Natural killer cell (primary cell): ENCODE data around the gene NPW. TPM values are rescaled to one million over a fixed set of nuclear protein-coding genes. Genes with fewer than 3 reads are reported as not detected.

Source experiments
- ATAC-seq, 3 donors: fragments of 150-1000 bp in 2 of 3; fragments of 200-7000 bp in 1 of 3; cut with Tn5 transposase; 1 replicate in 1 of 3; 2 replicates in 2 of 3; pipeline ENCODE4 v1.10.0; 2021; ENCODE audit warnings: mild to moderate bottlenecking in 2 of 3, moderate library complexity in 2 of 3
- DNase-seq, 2 donors: peaks; one replicate each; pipeline versions ENCODE4 v3.0.0 to v3.0.0-alpha.2; 2013 to 2021; ENCODE audit warnings: mixed read lengths in 1 of 2
- H3K27ac ChIP-seq: one replicate; pipeline ENCODE4 v1.5.1; 2013; ENCODE audit warnings: mild to moderate bottlenecking, low read length
- H3K27me3 ChIP-seq: one replicate; pipeline ENCODE4 v1.6.1; 2013; ENCODE audit warnings: low read length; ENCODE audit not compliant: control insufficient read depth, insufficient read depth
- H3K36me3 ChIP-seq: one replicate; pipeline ENCODE4 v1.6.1; 2013; ENCODE audit warnings: low read length; ENCODE audit not compliant: control insufficient read depth, insufficient read depth
- H3K4me1 ChIP-seq: one replicate; pipeline ENCODE4 v1.6.1; 2013; ENCODE audit warnings: low read length; ENCODE audit not compliant: control insufficient read depth, insufficient read depth
- H3K4me3 ChIP-seq: one replicate; pipeline ENCODE4 v1.5.1; 2013; ENCODE audit warnings: low read length
- H3K9me3 ChIP-seq: one replicate; pipeline ENCODE4 v1.6.1; 2013; ENCODE audit warnings: low read length; ENCODE audit not compliant: control insufficient read depth, insufficient read depth
- H3K27ac Mint-ChIP-seq, 2 donors: one replicate each; pipeline ENCODE4 v1.8.0; 2022; ENCODE audit warnings: mild to moderate bottlenecking in 2 of 2, mixed read lengths in 2 of 2, moderate library complexity in 1 of 2
- H3K27me3 Mint-ChIP-seq, 2 donors: one replicate each; pipeline ENCODE4 v1.8.0; 2022; ENCODE audit warnings: low read depth in 2 of 2, mixed read lengths in 2 of 2
- H3K36me3 Mint-ChIP-seq: one replicate; pipeline ENCODE4 v1.8.0; 2022; ENCODE audit warnings: mixed read lengths
- H3K4me1 Mint-ChIP-seq, 2 donors: one replicate each; pipeline ENCODE4 v1.8.0; 2022; ENCODE audit warnings: mixed read lengths in 2 of 2
- H3K4me3 Mint-ChIP-seq: one replicate; pipeline ENCODE4 v1.8.0; 2022; ENCODE audit warnings: mild to moderate bottlenecking, moderate library complexity, mixed read lengths
- H3K9me3 Mint-ChIP-seq, 2 donors: one replicate each; pipeline ENCODE4 v1.8.0; 2022; ENCODE audit warnings: mixed read lengths in 2 of 2
- CTCF ChIP-seq: fragments of 200-600 bp; IDR thresholded peaks from one replicate; pipeline ENCODE4 v1.8.0; 2022; ENCODE audit warnings: antibody characterized with exemption
- WGBS: methylation state at CpG from one replicate; pipeline ENCODE4 v1.1.7; 2013; ENCODE audit warnings: missing lambda C conversion rate; ENCODE audit not compliant: insufficient coverage; 5-methylcytosine and 5-hydroxymethylcytosine counted together
- intact Hi-C: fragments of 100-400 bp; cut with micrococcal nuclease; formaldehyde crosslinking; loops from one replicate; pipeline ENCODE4 v1.14.2; 2022
- total RNA-seq, 4 donors: library from RNA; stranded (reverse); fragments of 120-200 nt in 1 of 4; gene quantifications; one replicate each; pipeline versions ENCODE4 v1.2.3 to v1.2.4, GENCODE V29; 2013 to 2022

NPW gene
- total RNA-seq, 3 donors from 2014 or later (not counting 1 experiment from before 2014, with no cell fraction given) = 0.80 TPM; not detected in 2

DNA sequence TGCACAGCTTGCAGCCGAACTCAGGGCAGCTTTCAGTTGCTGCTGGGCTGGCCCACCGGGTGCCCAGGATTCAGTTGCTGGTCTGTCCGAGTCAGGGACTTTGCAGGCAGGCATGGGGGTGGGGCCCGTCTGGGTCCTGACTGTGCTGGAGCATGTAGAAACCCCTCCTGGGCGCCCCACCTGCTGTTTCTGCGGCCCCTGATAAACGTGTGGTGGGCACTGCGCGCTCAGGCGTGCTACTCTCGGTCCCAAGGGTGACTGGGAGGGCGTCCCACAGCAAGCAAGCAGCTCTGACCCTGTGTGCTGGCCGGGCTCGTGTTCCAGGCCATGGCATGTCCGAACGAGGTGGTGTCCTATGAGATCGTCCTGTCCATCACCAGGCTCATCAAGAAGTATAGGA, 40.8 kb downstream of the NPW start:
- no peak overlapping the region for H3K4me3 ChIP-seq
- H3K27ac ChIP-seq = no peak overlapping the region
- no peak overlapping the region for H3K4me3 Mint-ChIP-seq
- H3K9me3 ChIP-seq = no peaks in the 10 kb centered on the region
- intact Hi-C loops = no loop called here
- ATAC-seq = no peak
- no peak overlapping the region for H3K27ac Mint-ChIP-seq
- 95% methylated on average over 17 of the region's 17 CpGs for WGBS
- no peak for TF ChIP-seq CTCF
- no peaks in the 10 kb centered on the region for H3K9me3 Mint-ChIP-seq
- no peak for DNase-seq
- H3K4me1 Mint-ChIP-seq = peaks cover 0 to 6% of the 10 kb centered on the region in 2 donors
- H3K4me1 ChIP-seq = peaks cover 2% of the 10 kb centered on the region
- no peaks in the 10 kb centered on the region for H3K27me3 ChIP-seq
- H3K36me3 Mint-ChIP-seq = no peaks in the 10 kb centered on the region
- peaks cover 31% of the 10 kb centered on the region for H3K36me3 ChIP-seq
- H3K27me3 Mint-ChIP-seq = no peaks in the 10 kb centered on the region

- Mint-ChIP-seq H3K27me3 (no peaks in the 10 kb centered on the region), H3K9me3 (no peaks in the 10 kb centered on the region), H3K4me3 (no peak overlapping the region), H3K4me1 (peaks cover 3 to 12% of the 10 kb centered on the region in 2 donors), H3K36me3 (no peaks in the 10 kb centered on the region), H3K27ac (no peak overlapping the region)
- no peak overlapping the region for H3K27ac ChIP-seq
- ATAC-seq = no peak
- DNase-seq = no peak
- H3K4me1 ChIP-seq = peaks cover 8% of the 10 kb centered on the region
- 97% methylated on average over 18 of the region's 18 CpGs for WGBS
- peaks cover 36% of the 10 kb centered on the region for H3K36me3 ChIP-seq
- no peaks in the 10 kb centered on the region for H3K27me3 ChIP-seq
- no peak overlapping the region for H3K4me3 ChIP-seq
- no peak for TF ChIP-seq CTCF
- no peaks in the 10 kb centered on the region for H3K9me3 ChIP-seq
- intact Hi-C loops = no loop called here
These were observed 41.4 kb downstream of the NPW start for GRCh38 chr16:2061023-2061422.

- peaks cover 41% of the 10 kb centered on the region for H3K36me3 ChIP-seq
- no peak for DNase-seq
- H3K4me3 Mint-ChIP-seq = no peak overlapping the region
- no peak overlapping the region for H3K27ac Mint-ChIP-seq
- no peaks in the 10 kb centered on the region for H3K36me3 Mint-ChIP-seq
- H3K9me3 Mint-ChIP-seq = no peaks in the 10 kb centered on the region
- no peak overlapping the region for H3K4me3 ChIP-seq
- no peak for TF ChIP-seq CTCF
- no peak overlapping the region for H3K27ac ChIP-seq
- ATAC-seq = no peak
- H3K4me1 Mint-ChIP-seq = peaks cover 6 to 15% of the 10 kb centered on the region in 2 donors
- no peaks in the 10 kb centered on the region for H3K27me3 ChIP-seq
- intact Hi-C loops = no loop called here
- H3K4me1 ChIP-seq = peaks cover 8% of the 10 kb centered on the region
- WGBS = 96% methylated on average over 13 of the region's 13 CpGs
- H3K27me3 Mint-ChIP-seq = no peaks in the 10 kb centered on the region
- H3K9me3 ChIP-seq = no peaks in the 10 kb centered on the region
These were observed 41.9 kb downstream of the NPW start for GRCh38 chr16:2061526-2061925.

DNA sequence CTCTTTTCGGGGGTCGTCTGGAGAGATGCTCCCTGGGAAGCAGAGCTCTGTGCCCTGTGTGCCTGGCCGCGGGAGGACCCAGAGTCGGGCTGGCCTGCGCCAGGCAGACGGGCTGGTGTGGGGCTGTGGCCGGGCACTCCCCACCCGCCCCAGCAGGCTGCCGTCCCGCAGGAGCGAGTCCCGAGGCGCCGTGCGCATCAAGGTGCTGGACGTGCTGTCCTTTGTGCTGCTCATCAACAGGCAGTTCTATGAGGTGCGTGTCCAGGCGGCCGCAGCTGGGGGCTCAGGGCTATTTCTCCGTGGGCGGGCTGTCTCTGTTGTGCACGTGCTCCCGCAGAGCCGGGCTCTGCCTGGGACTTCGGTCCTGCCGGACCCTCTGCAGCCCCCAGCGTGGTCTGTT, 43.2 kb downstream of the NPW start:
- H3K27ac ChIP-seq = no peak overlapping the region
- intact Hi-C loops = no loop called here
- peaks cover 6 to 15% of the 10 kb centered on the region in 2 donors for H3K4me1 Mint-ChIP-seq
- no peak for TF ChIP-seq CTCF
- H3K9me3 ChIP-seq = no peaks in the 10 kb centered on the region
- peaks cover 32% of the 10 kb centered on the region for H3K36me3 ChIP-seq
- 97% methylated on average over 28 of the region's 28 CpGs for WGBS
- no peak overlapping the region for H3K27ac Mint-ChIP-seq
- H3K4me1 ChIP-seq = peaks cover 8% of the 10 kb centered on the region
- H3K27me3 ChIP-seq = no peaks in the 10 kb centered on the region
- DNase-seq = no peak
- no peaks in the 10 kb centered on the region for H3K27me3 Mint-ChIP-seq
- H3K4me3 Mint-ChIP-seq = no peak overlapping the region
- no peaks in the 10 kb centered on the region for H3K9me3 Mint-ChIP-seq
- H3K4me3 ChIP-seq = no peak overlapping the region
- ATAC-seq = no peak
- no peaks in the 10 kb centered on the region for H3K36me3 Mint-ChIP-seq
